ENCODE measurements around the gene TTC7B. TPM values are rescaled to one million over a fixed set of nuclear protein-coding genes. Genes with fewer than 3 reads are reported as not detected.

TTC7B gene
- total and polyA plus RNA-seq, 2 donors (not counting 3 experiments of a cell fraction or from before 2014, with no cell fraction given): 46.8 to 76.5 TPM

- no peak overlapping the region for H3K27ac ChIP-seq (ENCODE audit: insufficient read depth, low read depth, low read length)
- BruUV-seq (replicated peaks): no TSS peak
- no peak overlapping the region for H2AFZ ChIP-seq (ENCODE audit: low read depth, low read length)
- H3K36me3 ChIP-seq (ENCODE audit: control insufficient read depth in 2 of 2, extremely low read depth in 1 of 2, insufficient read depth in 2 of 2, low read length in 2 of 2): peaks cover 0 to 8% of the 10 kb centered on the region in 2 experiments
- no peak overlapping the region for H3K4me3 ChIP-seq (replicated peaks in 1 of 3; ENCODE audit: insufficient read depth in 1 of 3, low read depth in 1 of 3, low read length in 3 of 3)
- no peak for DNase-seq (ENCODE audit: low read depth, low spot score)
- no peaks in the 10 kb centered on the region for H4K20me1 ChIP-seq (replicated peaks; ENCODE audit: control insufficient read depth, extremely low read depth, insufficient read depth, low read length)
- dilution Hi-C loops (cut with MboI; ENCODE audit: extremely low pct_ligation_motif_present, low sequenced_read_pairs): no loop called here
- no peak for FAIRE-seq
- no peaks in the 10 kb centered on the region for H3K4me1 ChIP-seq (ENCODE audit: control insufficient read depth, extremely low read depth, insufficient read depth, low read length)
- no peaks in the 10 kb centered on the region for H3K27me3 ChIP-seq (ENCODE audit: control insufficient read depth in 2 of 2, insufficient read depth in 2 of 2, low read length in 2 of 2)
- H3K9me3 ChIP-seq (replicated peaks; ENCODE audit: control insufficient read depth, insufficient read depth, low read length): no peaks in the 10 kb centered on the region
- H3K79me2 ChIP-seq (ENCODE audit: control insufficient read depth, insufficient read depth, low read length): no peaks in the 10 kb centered on the region
- H3K4me2 ChIP-seq (ENCODE audit: insufficient read depth, low read length): no peak overlapping the region
- no peak for TF ChIP-seq FOS (IDR thresholded peaks at IDR 0.05; ENCODE audit: borderline replicate concordance, insufficient read depth, low read length)
- TF ChIP-seq MYC (IDR thresholded peaks at IDR 0.05; ENCODE audit: low read depth, low read length): no peak
- no peak for TF ChIP-seq JUN (IDR thresholded peaks at IDR 0.05; ENCODE audit: borderline replicate concordance, insufficient read depth, insufficient read length, low read depth)
- no peak for TF ChIP-seq POLR2A (IDR thresholded peaks at IDR 0.05; ENCODE audit: low read depth, low read length)
- no peak for TF ChIP-seq POLR2AphosphoS5 (IDR thresholded peaks at IDR 0.05; ENCODE audit: insufficient read depth, low read depth, low read length)
- no peaks in the 10 kb centered on the region for H3K9me1 ChIP-seq (replicated peaks; ENCODE audit: control insufficient read depth, extremely low read depth, insufficient read depth, low read length)
- CTCF ChIA-PET: no interaction called here
- no peak overlapping the region for H3K9ac ChIP-seq (replicated peaks; ENCODE audit: extremely low read depth, insufficient read depth, low read length)
- intact Hi-C loops (cut with micrococcal nuclease): no loop called here
- POLR2A ChIA-PET: no interaction called here
Measured at GRCh38 chr14:90539996-90540395, 276.2 kb downstream of the TTC7B start.

GRCh38 chr14:90539496-90539775 lies 276.8 kb downstream of the TTC7B start:
- H3K4me2 ChIP-seq (ENCODE audit: insufficient read depth, low read length): no peak overlapping the region
- no peak for FAIRE-seq
- no TSS peak for BruUV-seq (replicated peaks)
- H3K27me3 ChIP-seq (ENCODE audit: control insufficient read depth in 2 of 2, insufficient read depth in 2 of 2, low read length in 2 of 2): no peaks in the 10 kb centered on the region
- H3K9ac ChIP-seq (replicated peaks; ENCODE audit: extremely low read depth, insufficient read depth, low read length): no peak overlapping the region
- H3K27ac ChIP-seq (ENCODE audit: insufficient read depth, low read depth, low read length): no peak overlapping the region
- intact Hi-C loops (cut with micrococcal nuclease): no loop called here
- H3K4me1 ChIP-seq (ENCODE audit: control insufficient read depth, extremely low read depth, insufficient read depth, low read length): no peaks in the 10 kb centered on the region
- no peaks in the 10 kb centered on the region for H3K9me1 ChIP-seq (replicated peaks; ENCODE audit: control insufficient read depth, extremely low read depth, insufficient read depth, low read length)
- POLR2A ChIA-PET: no interaction called here
- H3K4me3 ChIP-seq (replicated peaks in 1 of 3; ENCODE audit: insufficient read depth in 1 of 3, low read depth in 1 of 3, low read length in 3 of 3): no peak overlapping the region
- H3K79me2 ChIP-seq (ENCODE audit: control insufficient read depth, insufficient read depth, low read length): no peaks in the 10 kb centered on the region
- no peaks in the 10 kb centered on the region for H3K9me3 ChIP-seq (replicated peaks; ENCODE audit: control insufficient read depth, insufficient read depth, low read length)
- dilution Hi-C loops (cut with MboI; ENCODE audit: extremely low pct_ligation_motif_present, low sequenced_read_pairs): no loop called here
- TF ChIP-seq, protein P1, sequence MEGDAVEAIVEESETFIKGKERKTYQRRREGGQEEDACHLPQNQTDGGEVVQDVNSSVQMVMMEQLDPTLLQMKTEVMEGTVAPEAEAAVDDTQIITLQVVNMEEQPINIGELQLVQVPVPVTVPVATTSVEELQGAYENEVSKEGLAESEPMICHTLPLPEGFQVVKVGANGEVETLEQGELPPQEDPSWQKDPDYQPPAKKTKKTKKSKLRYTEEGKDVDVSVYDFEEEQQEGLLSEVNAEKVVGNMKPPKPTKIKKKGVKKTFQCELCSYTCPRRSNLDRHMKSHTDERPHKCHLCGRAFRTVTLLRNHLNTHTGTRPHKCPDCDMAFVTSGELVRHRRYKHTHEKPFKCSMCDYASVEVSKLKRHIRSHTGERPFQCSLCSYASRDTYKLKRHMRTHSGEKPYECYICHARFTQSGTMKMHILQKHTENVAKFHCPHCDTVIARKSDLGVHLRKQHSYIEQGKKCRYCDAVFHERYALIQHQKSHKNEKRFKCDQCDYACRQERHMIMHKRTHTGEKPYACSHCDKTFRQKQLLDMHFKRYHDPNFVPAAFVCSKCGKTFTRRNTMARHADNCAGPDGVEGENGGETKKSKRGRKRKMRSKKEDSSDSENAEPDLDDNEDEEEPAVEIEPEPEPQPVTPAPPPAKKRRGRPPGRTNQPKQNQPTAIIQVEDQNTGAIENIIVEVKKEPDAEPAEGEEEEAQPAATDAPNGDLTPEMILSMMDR (IDR thresholded peaks at IDR 0.05; ENCODE audit: extremely low read depth in 1 of 2, insufficient read depth in 1 of 2, low read depth in 1 of 2, low read length in 2 of 2): no peak
- TF ChIP-seq POLR2A (IDR thresholded peaks at IDR 0.05; ENCODE audit: low read depth, low read length) (no peak), MAX (IDR thresholded peaks at IDR 0.05; ENCODE audit: insufficient read depth, insufficient read length) (no peak), FOS (IDR thresholded peaks at IDR 0.05; ENCODE audit: borderline replicate concordance, insufficient read depth, low read length) (no peak), GATA2 (IDR thresholded peaks at IDR 0.05; ENCODE audit: insufficient read depth, insufficient read length, low read depth, low read length) (no peak)
- H2AFZ ChIP-seq (ENCODE audit: low read depth, low read length): no peak overlapping the region
- no peaks in the 10 kb centered on the region for H4K20me1 ChIP-seq (replicated peaks; ENCODE audit: control insufficient read depth, extremely low read depth, insufficient read depth, low read length)
- no peak for DNase-seq (ENCODE audit: low read depth, low spot score)
- CTCF ChIA-PET: no interaction called here
- H3K36me3 ChIP-seq (ENCODE audit: control insufficient read depth in 2 of 2, extremely low read depth in 1 of 2, insufficient read depth in 2 of 2, low read length in 2 of 2): peaks cover 0 to 8% of the 10 kb centered on the region in 2 experiments

All from endothelial cell of umbilical vein (primary cell).